HepG2 (cell line): Measurements from ENCODE around the gene NCAPG. TPM values are rescaled to one million over a fixed set of nuclear protein-coding genes. Genes with fewer than 3 reads are reported as not detected.
A peak's percentile ranks its signal among the peaks of the same experiment; 100 is the strongest.

Source experiments
- CERS6 ChIP-seq: sonication (generic); formaldehyde crosslinking; IDR thresholded peaks from 2 replicates; pipeline ENCODE4 v1.5.0; 2020; ENCODE audit warnings: missing genetic modification reagents
- ELF4 ChIP-seq: sonication (generic); formaldehyde crosslinking; IDR thresholded peaks from 2 replicates; pipeline ENCODE4 v1.5.0; 2020; ENCODE audit warnings: missing genetic modification reagents, mild to moderate bottlenecking, moderate library complexity, borderline replicate concordance
- ETV5 ChIP-seq: IDR thresholded peaks from 2 replicates; pipeline ENCODE4 v1.6.1; 2018; ENCODE audit warnings: missing biosample characterization, missing genetic modification reagents, inconsistent platforms, borderline replicate concordance
- HOXA5 ChIP-seq: sonication (generic); formaldehyde crosslinking; IDR thresholded peaks from 2 replicates; pipeline ENCODE4 v1.4.0; 2020; ENCODE audit warnings: missing genetic modification reagents
- MBNL3 ChIP-seq: fragments of 250-450 bp; sonication (Bioruptor Pico); conservative IDR thresholded peaks from 2 replicates; pipeline ENCODE4 v1.8.0; 2022; ENCODE audit warnings: mild to moderate bottlenecking, inconsistent platforms
- MNT ChIP-seq: fragments of 450-650 bp; IDR thresholded peaks from 2 replicates; pipeline ENCODE4 v1.6.1; 2016
- NFE2L2 ChIP-seq: fragments of 150-350 bp; IDR thresholded peaks from 2 replicates; pipeline ENCODE4 v1.6.1; 2014; ENCODE audit warnings: low read length
- NFYC ChIP-seq: IDR thresholded peaks from 2 replicates; pipeline ENCODE4 v1.6.1; 2016; ENCODE audit warnings: missing genetic modification reagents, missing compliant biosample characterization
- PAF1 ChIP-seq: IDR thresholded peaks from 2 replicates; pipeline ENCODE4 v1.6.1; 2016; ENCODE audit warnings: missing genetic modification reagents, missing compliant biosample characterization
- POLR2G ChIP-seq: fragments of 200-400 bp; formaldehyde crosslinking; IDR thresholded peaks from 2 replicates; pipeline ENCODE4 v1.6.1; 2018; ENCODE audit warnings: mild to moderate bottlenecking, low read depth, low read length, moderate library complexity
- SMC3 ChIP-seq: IDR thresholded peaks from 2 replicates; pipeline ENCODE4 v1.6.1; 2011; ENCODE audit warnings: low read length, improper control_type of control experiment
- TBL1XR1 ChIP-seq: fragments of 150-350 bp; IDR thresholded peaks from 2 replicates; pipeline ENCODE4 v1.6.1; 2014; ENCODE audit warnings: borderline replicate concordance, low read length; ENCODE audit not compliant: partially characterized antibody
- TFE3 ChIP-seq: IDR thresholded peaks from 2 replicates; pipeline ENCODE4 v1.6.1; 2016
- YEATS2 ChIP-seq: sonication (generic); formaldehyde crosslinking; IDR thresholded peaks from 2 replicates; pipeline ENCODE4 v1.4.0; 2020; ENCODE audit warnings: missing genetic modification reagents, borderline replicate concordance
- ZNF317 ChIP-seq: sonication (generic); formaldehyde crosslinking; IDR thresholded peaks from 2 replicates; pipeline ENCODE4 v1.5.0; 2020; ENCODE audit warnings: mild to moderate bottlenecking, missing genetic modification reagents
- ZNF512B ChIP-seq: sonication (generic); formaldehyde crosslinking; IDR thresholded peaks from 2 replicates; pipeline ENCODE4 v1.5.1; 2020; ENCODE audit warnings: missing genetic modification reagents, mild to moderate bottlenecking, borderline replicate concordance
- ZNF530 ChIP-seq: sonication (generic); formaldehyde crosslinking; IDR thresholded peaks from 2 replicates; pipeline ENCODE4 v1.5.0; 2020; ENCODE audit warnings: low read depth, mild to moderate bottlenecking, missing genetic modification reagents
- ZNF629 ChIP-seq: sonication (generic); formaldehyde crosslinking; conservative IDR thresholded peaks from 2 replicates; pipeline ENCODE4 v1.5.0; 2020; ENCODE audit warnings: missing genetic modification reagents
- ZNF670 ChIP-seq: sonication (generic); formaldehyde crosslinking; IDR thresholded peaks from 2 replicates; pipeline ENCODE4 v1.8.0; 2022; ENCODE audit warnings: mild to moderate bottlenecking, missing genetic modification reagents, borderline replicate concordance
- ZNF691 ChIP-seq: sonication (generic); formaldehyde crosslinking; IDR thresholded peaks from 2 replicates; pipeline ENCODE4 v1.4.0; 2020; ENCODE audit warnings: missing genetic modification reagents, low read depth, mild to moderate bottlenecking, borderline replicate concordance
- ZNF83 ChIP-seq: sonication (generic); formaldehyde crosslinking; IDR thresholded peaks from 2 replicates; pipeline ENCODE4 v1.4.0; 2020; ENCODE audit warnings: missing genetic modification reagents, mild to moderate bottlenecking, borderline replicate concordance
- ZSCAN12 ChIP-seq: sonication (generic); formaldehyde crosslinking; IDR thresholded peaks from 2 replicates; pipeline ENCODE4 v1.9.0; 2021; ENCODE audit warnings: mild to moderate bottlenecking, missing genetic modification reagents
- polyA plus RNA-seq, 8 experiments: library from polyadenylated mRNA; depleted of rRNA in 3 of 8; stranded (reverse) in 7 of 8; unstranded in 1 of 8; fragments of >200 nt; fragmentation: Illumina TruSeq in 4 of 8; extraction: Trizol in 4 of 8; gene quantifications; 2 replicates each; pipeline versions ENCODE4 v1.2.1 to v1.2.3, GENCODE V29; 2011 to 2016; ENCODE audit warnings: low read depth in 4 of 8, missing spikeins in 1 of 8, mixed read lengths in 1 of 8; ENCODE audit not compliant: insufficient read depth in 1 of 8
- total RNA-seq, 5 experiments: library from RNA; depleted of rRNA; stranded (reverse); fragments of >200 nt; fragmentation: Illumina TruSeq; extraction: Trizol; gene quantifications; 2 replicates each; pipeline ENCODE4 v1.2.3, GENCODE V29; 2016; ENCODE audit warnings: low read depth in 1 of 5

The NCAPG gene
- total and polyA plus RNA-seq, 2 of the 13 experiments (the other 11 are each of a cell fraction or from before 2014, with no cell fraction given), result 14.8 to 61.9 TPM

GRCh38 chr4:17810260-17811077 is at the start of gene NCAPG, which contains the start of gene DCAF16 (continued):
- peak; percentile 82; the same call in 1 of the 2 replicates for TF ChIP-seq HOXA5
- peak; percentile 77 for TF ChIP-seq ZNF317 (CRISPR knock-in tag)
- no peak for TF ChIP-seq CERS6 (CRISPR knock-in tag)
- peak; percentile 87; the same call in 1 of the 2 replicates for TF ChIP-seq ZNF670 (CRISPR knock-in tag)
- TF ChIP-seq ZSCAN12 (CRISPR knock-in tag), result 0 out of 2 replicates have a peak, but pooled peaks have one; percentile 63
- TF ChIP-seq NFE2L2, result no peak
- no peak for TF ChIP-seq SMC3
- no peak for TF ChIP-seq ZNF691
- peak; percentile 75; the same call in 1 of the 2 replicates for TF ChIP-seq ETV5 (CRISPR knock-in tag)
- peak; percentile 97 for TF ChIP-seq POLR2G
- no peak for TF ChIP-seq PAF1
- TF ChIP-seq TBL1XR1, result peak; percentile 63
- TF ChIP-seq MNT, result peak; percentile 57
- no peak for TF ChIP-seq ZNF629
- TF ChIP-seq ZNF512B (CRISPR knock-in tag), result no peak
- TF ChIP-seq ELF4 (CRISPR knock-in tag), result peak; percentile 79; the same call in 1 of the 2 replicates
- no peak for TF ChIP-seq MBNL3 (CRISPR knock-in tag)
- TF ChIP-seq TFE3 (CRISPR knock-in tag), result peak; percentile 22; the same call in 1 of the 2 replicates
- peak; percentile 92 for TF ChIP-seq YEATS2 (CRISPR knock-in tag)
- no peak for TF ChIP-seq ZNF530 (CRISPR knock-in tag)
- TF ChIP-seq NFYC (CRISPR knock-in tag), result peak; percentile 63
- peak; percentile 46; the same call in 1 of the 2 replicates for TF ChIP-seq ZNF83 (CRISPR knock-in tag)
